HG02642 (cell line): ENCODE results near the gene MUC2.
"Not testable (repeated sequence)": the region's sequence is repeated elsewhere in the genome, so short reads cannot be mapped to it uniquely, and the experiment has no call there.

Experiments
- ATAC-seq: cut with Tn5 transposase; IDR thresholded peaks from one replicate; pipeline ENCODE4 v1.9.1; 2021; ENCODE audit warnings: mild to moderate bottlenecking; ENCODE audit not compliant: unreplicated experiment, poor library complexity

The MUC2 gene

GRCh38 chr11:1102221-1102971 lies 27.7 kb downstream of the MUC2 start:
- no peak for ATAC-seq

- ATAC-seq: no peak
Measured at GRCh38 chr11:1102996-1103395, 28.3 kb downstream of the MUC2 start.

- ATAC-seq: no peak
Measured at GRCh38 chr11:1103401-1104360, 29.0 kb downstream of the MUC2 start.

GRCh38 chr11:1104411-1105182 lies 29.9 kb downstream of the MUC2 start:
- ATAC-seq: no peak

- ATAC-seq: no peak
Measured at GRCh38 chr11:1105183-1105565, 30.5 kb downstream of the MUC2 start.

- ATAC-seq: no peak
Measured at GRCh38 chr11:1106387-1106786, 31.7 kb downstream of the MUC2 start.

GRCh38 chr11:1107316-1108245 lies 32.9 kb downstream of the MUC2 start:
- no peak for ATAC-seq

- no peak for ATAC-seq
Measured at GRCh38 chr11:1108246-1108900, 33.7 kb downstream of the MUC2 start.

- no peak for ATAC-seq
Measured at GRCh38 chr11:1109101-1109917, 34.6 kb downstream of the MUC2 start.

- no peak for ATAC-seq
Measured at GRCh38 chr11:1109918-1110705, 35.4 kb downstream of the MUC2 start.

GRCh38 chr11:1111545-1112212 lies 37.0 kb downstream of the MUC2 start:
- ATAC-seq: no peak

- no peak for ATAC-seq
Measured at GRCh38 chr11:1112351-1113191, 37.9 kb downstream of the MUC2 start.

- ATAC-seq: no peak
Measured at GRCh38 chr11:1113405-1114201, 38.9 kb downstream of the MUC2 start.

- not testable (repeated sequence) for ATAC-seq
Measured at GRCh38 chr11:1115292-1115691, 40.6 kb downstream of the MUC2 start.

- ATAC-seq: no peak
Measured at GRCh38 chr11:1116104-1116503, 41.4 kb downstream of the MUC2 start.
